GM12875 (cell line): ENCODE data around the gene SPNS2.

ENCODE experiments used
- H3K4me3 ChIP-seq: one replicate; pipeline ENCODE4 v1.5.1; 2011; ENCODE audit warnings: low read depth, low read length, control low read depth
- TF ChIP-seq, protein P1 (sequence below): IDR thresholded peaks from 2 replicates; pipeline ENCODE4 v1.5.1; 2011; ENCODE audit warnings: low read depth, mild to moderate bottlenecking, control low read depth, inconsistent platforms, low read length, moderate library complexity, borderline replicate concordance; ENCODE audit not compliant: insufficient read depth

SPNS2 gene

DNA sequence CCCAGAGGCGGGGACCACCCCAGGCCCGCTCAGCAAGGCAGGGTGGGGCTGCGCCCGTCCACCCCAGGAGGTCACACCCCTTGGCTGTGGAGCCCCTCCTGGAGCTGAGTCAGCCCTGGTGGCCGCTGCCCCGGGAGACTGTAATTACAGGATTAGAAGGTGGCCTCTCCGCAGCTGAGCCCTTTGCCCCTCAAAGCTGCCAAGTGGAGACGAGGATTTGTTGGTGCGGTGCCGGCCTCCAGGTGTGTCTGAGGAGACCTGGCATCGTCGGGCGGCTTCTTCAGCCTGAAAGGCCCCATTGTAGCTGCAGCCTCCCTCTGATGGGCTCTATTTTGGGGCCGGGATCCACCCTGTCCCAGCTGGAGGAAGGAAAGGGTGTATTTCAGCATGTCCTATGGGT lies 22.7 kb upstream of the SPNS2 start:
- TF ChIP-seq, protein P1, sequence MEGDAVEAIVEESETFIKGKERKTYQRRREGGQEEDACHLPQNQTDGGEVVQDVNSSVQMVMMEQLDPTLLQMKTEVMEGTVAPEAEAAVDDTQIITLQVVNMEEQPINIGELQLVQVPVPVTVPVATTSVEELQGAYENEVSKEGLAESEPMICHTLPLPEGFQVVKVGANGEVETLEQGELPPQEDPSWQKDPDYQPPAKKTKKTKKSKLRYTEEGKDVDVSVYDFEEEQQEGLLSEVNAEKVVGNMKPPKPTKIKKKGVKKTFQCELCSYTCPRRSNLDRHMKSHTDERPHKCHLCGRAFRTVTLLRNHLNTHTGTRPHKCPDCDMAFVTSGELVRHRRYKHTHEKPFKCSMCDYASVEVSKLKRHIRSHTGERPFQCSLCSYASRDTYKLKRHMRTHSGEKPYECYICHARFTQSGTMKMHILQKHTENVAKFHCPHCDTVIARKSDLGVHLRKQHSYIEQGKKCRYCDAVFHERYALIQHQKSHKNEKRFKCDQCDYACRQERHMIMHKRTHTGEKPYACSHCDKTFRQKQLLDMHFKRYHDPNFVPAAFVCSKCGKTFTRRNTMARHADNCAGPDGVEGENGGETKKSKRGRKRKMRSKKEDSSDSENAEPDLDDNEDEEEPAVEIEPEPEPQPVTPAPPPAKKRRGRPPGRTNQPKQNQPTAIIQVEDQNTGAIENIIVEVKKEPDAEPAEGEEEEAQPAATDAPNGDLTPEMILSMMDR, result no peak
- no peak overlapping the region for H3K4me3 ChIP-seq

DNA sequence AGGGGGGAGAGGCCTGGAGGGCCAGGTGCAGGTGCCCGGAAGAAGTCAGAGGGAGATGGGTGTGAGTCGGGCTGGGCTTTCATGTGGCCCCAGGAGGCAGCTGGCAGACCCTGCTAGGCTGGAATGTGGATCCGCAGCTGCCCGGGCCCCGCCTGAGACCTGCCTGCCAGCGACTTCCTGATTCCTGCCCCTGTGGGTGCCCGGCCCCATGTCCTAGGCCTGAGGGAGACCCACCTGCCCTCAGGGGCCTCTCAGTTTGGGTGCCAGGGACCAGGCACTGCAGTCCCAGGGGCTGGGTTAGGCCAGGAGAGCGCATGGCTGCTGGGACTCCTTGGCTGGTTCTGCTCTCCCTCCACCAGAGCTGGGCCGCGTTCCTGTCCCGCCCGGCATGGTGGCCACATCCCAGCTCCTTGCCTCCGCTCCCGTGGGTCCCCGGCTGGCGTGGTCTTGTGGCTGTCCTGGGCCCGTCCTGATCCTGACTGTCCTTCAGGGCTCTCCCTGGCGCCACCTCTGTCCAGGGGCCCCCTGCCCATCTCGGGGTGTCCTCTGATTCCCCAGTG lies 22.1 kb upstream of the SPNS2 start:
- no peak overlapping the region for H3K4me3 ChIP-seq
- TF ChIP-seq, protein P1, result no peak

DNA sequence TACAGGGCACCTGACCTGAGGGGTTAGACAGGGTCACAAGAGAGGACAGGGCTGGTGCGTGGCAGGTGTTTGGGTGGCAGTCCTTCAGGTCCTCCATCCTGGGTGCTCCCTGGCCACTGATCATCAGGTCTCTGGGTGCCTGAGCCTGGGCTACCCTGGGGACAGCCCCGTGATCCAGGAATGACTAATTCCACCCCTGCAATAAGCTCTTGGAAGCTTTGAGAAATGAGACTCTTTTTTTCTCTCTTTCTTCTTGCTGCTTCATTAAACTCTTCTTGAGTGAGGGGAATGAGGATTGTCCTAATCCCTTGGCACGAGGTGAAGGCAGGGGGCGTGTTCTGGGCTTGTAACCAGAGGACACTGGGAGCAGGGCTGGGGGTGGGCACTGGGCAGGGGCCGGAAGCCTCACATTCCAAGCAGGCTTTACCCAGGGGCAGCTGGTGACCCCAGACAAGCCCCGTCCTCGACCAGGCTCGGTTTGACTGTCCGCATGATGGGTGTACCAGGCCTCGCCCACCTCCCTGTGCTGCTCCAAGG lies 21.4 kb upstream of the SPNS2 start:
- H3K4me3 ChIP-seq, result no peak overlapping the region
- TF ChIP-seq, protein P1, result no peak

DNA sequence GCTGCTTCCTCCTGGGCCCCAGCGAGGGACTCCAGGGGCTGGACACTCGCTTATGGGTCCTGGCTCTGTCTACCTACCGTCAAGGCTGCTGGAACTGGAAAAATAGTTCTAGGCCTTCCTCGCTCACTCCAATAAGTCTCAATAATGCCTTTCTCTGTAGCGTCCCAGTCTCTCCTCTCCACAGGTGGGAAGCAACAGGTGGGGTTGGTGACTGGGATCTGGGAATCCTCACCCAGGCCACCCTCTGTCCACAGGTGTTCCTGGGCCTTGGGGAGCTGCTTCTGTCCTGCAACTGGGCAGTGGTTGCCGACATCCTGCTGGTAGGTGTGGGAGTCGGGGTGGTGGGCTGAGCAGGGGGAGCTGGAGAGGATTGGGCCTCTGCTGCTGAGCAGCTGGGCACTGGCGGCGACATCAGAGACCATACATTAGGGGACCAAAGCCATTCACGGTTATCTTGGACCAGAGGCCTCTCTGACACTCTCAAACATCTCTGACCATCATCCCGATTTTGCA lies 20.3 kb upstream of the SPNS2 start:
- TF ChIP-seq, protein P1, result no peak
- H3K4me3 ChIP-seq, result no peak overlapping the region

DNA sequence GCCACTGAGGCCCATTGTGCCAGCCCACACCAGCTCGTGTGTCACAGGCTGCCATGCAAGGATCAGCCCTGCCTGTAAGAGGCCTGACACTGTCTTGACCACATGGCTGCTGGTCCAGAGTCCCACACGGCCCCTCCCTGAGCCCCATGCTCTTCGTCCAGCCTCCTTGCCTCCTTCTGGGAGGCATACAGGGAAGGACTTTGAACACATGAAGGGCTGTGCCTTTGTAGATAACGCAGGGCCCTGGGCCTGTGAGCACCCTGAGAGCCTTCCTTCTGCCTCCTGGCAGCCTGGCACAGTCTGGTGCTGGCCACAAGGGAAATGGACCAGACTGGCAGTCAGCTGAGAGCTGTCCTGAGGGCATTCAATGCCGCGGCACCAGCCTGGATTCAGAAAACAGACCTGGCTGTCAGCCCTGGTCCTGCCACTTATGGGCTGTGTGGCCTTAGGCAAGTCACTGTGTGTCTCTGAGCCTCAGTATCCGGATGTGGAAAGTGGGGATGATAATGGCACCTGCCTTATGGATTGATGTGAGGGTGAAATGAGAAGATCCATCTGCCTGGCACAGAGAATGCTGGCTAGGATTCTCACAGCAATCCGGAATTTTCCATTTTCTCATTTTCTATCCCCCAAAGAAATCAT lies 19.2 kb upstream of the SPNS2 start:
- TF ChIP-seq, protein P1, result no peak
- no peak overlapping the region for H3K4me3 ChIP-seq

DNA sequence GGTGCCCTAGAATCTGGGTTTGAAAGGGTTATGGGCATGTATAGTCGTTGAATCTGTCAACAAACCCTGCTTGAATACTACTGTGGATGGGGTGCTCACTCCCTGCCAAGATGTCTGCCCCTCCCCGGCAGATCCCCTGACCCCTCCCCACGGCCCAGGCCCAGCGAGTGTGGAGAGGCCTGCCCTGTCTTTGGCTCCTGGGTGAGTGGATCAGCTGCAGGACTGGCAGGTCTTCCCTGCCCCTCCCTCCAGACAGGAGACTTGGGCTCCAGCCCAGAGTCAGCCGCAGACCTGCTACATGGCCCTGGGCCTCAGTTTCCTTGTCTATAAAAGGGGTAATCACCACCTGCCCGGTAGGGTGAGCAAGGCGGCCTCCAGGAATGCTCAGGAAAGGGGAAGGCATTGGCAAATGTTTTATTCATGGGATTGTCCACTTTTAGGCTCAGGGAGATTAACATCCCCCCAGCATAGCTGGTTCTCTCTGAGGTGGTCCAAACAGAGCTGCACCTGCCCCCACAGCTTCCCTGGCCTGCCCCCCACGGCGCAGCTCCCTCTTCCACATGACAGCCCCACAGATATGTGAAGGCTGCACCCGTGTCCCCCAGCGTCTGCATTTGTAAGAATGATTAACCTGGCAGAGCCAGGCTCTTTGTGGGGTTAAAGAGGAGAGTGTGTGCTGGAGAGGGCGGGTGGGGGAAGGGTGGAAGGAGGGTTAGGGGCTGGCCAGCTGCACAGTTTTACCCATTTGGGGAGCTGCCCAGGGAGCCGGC lies 18.5 kb upstream of the SPNS2 start:
- H3K4me3 ChIP-seq, result no peak overlapping the region
- TF ChIP-seq, protein P1, result no peak
